ENCODE measurements around the gene BPIFA1.

BPIFA1 gene

GRCh38 chr20:33235696-33236095 is at the start of gene BPIFA1:
Gene BPIFA1, plus strand, starts transcription at chr20:33235996. Its CDS starts 1,716 bp downstream, at chr20:33237712.
- no peak for DNase-seq (ENCODE audit: low read depth in 3 of 3)

- DNase-seq (ENCODE audit: low read depth in 3 of 3): no peak
Observed at GRCh38 chr20:33187491-33187890, 48.3 kb upstream of the BPIFA1 start.

- no peak for DNase-seq (ENCODE audit: low read depth in 3 of 3)
Observed at GRCh38 chr20:33188421-33188820, 47.4 kb upstream of the BPIFA1 start.

GRCh38 chr20:33191484-33191883 is 44.3 kb upstream of the BPIFA1 start:
- no peak for DNase-seq (ENCODE audit: low read depth in 3 of 3)

GRCh38 chr20:33191955-33192354 is 43.8 kb upstream of the BPIFA1 start:
- no peak for DNase-seq (ENCODE audit: low read depth in 3 of 3)

GRCh38 chr20:33192912-33193501 is 42.8 kb upstream of the BPIFA1 start:
- no peak for DNase-seq (ENCODE audit: low read depth in 3 of 3)

GRCh38 chr20:33199026-33199425 is 36.8 kb upstream of the BPIFA1 start:
- DNase-seq (ENCODE audit: low read depth in 3 of 3): no peak

- DNase-seq (ENCODE audit: low read depth in 3 of 3): no peak
Observed at GRCh38 chr20:33202451-33202850, 33.3 kb upstream of the BPIFA1 start.

- DNase-seq (ENCODE audit: low read depth in 3 of 3): no peak
Observed at GRCh38 chr20:33203444-33203843, 32.4 kb upstream of the BPIFA1 start.

GRCh38 chr20:33209789-33210188 is 26.0 kb upstream of the BPIFA1 start:
- peak in 2 of 3 donors; percentile 4 to 33 for DNase-seq (ENCODE audit: low read depth in 3 of 3)

GRCh38 chr20:33210371-33210770 is 25.4 kb upstream of the BPIFA1 start:
- DNase-seq (ENCODE audit: low read depth in 3 of 3): no peak

GRCh38 chr20:33211817-33212424 is 23.9 kb upstream of the BPIFA1 start:
- peak in 1 of 3 donors; percentile 11 for DNase-seq (ENCODE audit: low read depth in 3 of 3)

- DNase-seq (ENCODE audit: low read depth in 3 of 3): no peak
Observed at GRCh38 chr20:33217052-33217451, 18.7 kb upstream of the BPIFA1 start, which contains the start of gene BPIFA3. Gene BPIFA3, plus strand, starts transcription at chr20:33217352. Its CDS starts 185 bp downstream, at chr20:33217537.

- DNase-seq (ENCODE audit: low read depth in 3 of 3): no peak
Observed at GRCh38 chr20:33224399-33224798, 11.4 kb upstream of the BPIFA1 start.

GRCh38 chr20:33229843-33230242 is 6.0 kb upstream of the BPIFA1 start:
- no peak for DNase-seq (ENCODE audit: low read depth in 3 of 3)

GRCh38 chr20:33231237-33231636 is 4.6 kb upstream of the BPIFA1 start:
- no peak for DNase-seq (ENCODE audit: low read depth in 3 of 3)

GRCh38 chr20:33232486-33233072 is 3.2 kb upstream of the BPIFA1 start:
- no peak for DNase-seq (ENCODE audit: low read depth in 3 of 3)

GRCh38 chr20:33233129-33233774 is 2.5 kb upstream of the BPIFA1 start:
- no peak for DNase-seq (ENCODE audit: low read depth in 3 of 3)

GRCh38 chr20:33234050-33234449 is 1.7 kb upstream of the BPIFA1 start:
- DNase-seq (ENCODE audit: low read depth in 3 of 3): no peak

GRCh38 chr20:33236351-33236750 is 555 bp downstream of the BPIFA1 start:
- no peak for DNase-seq (ENCODE audit: low read depth in 3 of 3)

- no peak for DNase-seq (ENCODE audit: low read depth in 3 of 3)
Observed at GRCh38 chr20:33237989-33238388, 2.2 kb downstream of the BPIFA1 start.

GRCh38 chr20:33239418-33239817 is 3.6 kb downstream of the BPIFA1 start:
- no peak for DNase-seq (ENCODE audit: low read depth in 3 of 3)

Data from stimulated activated CD4-positive, alpha-beta T cell treated with anti-CD3 and anti-CD28 coated beads, TNF-alpha, amount 100 ng/mL, for 48 hours (primary cell).